GM18520 (cell line): Measurements from ENCODE around the gene MS4A8.
"Not testable (repeated sequence)": the region's sequence is repeated elsewhere in the genome, so short reads cannot be mapped to it uniquely, and the experiment has no call there.

ENCODE experiments used
- ATAC-seq: cut with Tn5 transposase; IDR thresholded peaks from one replicate; pipeline ENCODE4 v1.9.1; 2021; ENCODE audit not compliant: unreplicated experiment

Gene MS4A8

GRCh38 chr11:60699284-60699691 lies at the start of gene MS4A8:
Gene MS4A8 (plus strand): TSS chr11:60699612. CDS start chr11:60700861, 1,249 bp downstream.
- no peak for ATAC-seq

- no peak for ATAC-seq
Observed at GRCh38 chr11:60657888-60658287, 41.5 kb upstream of the MS4A8 start.

GRCh38 chr11:60658409-60658808 lies 41.0 kb upstream of the MS4A8 start:
- no peak for ATAC-seq

GRCh38 chr11:60672255-60672654 lies 27.2 kb upstream of the MS4A8 start:
- no peak for ATAC-seq

- ATAC-seq = not testable (repeated sequence)
Observed at GRCh38 chr11:60678231-60678630, 21.2 kb upstream of the MS4A8 start.

GRCh38 chr11:60679879-60680278 lies 19.5 kb upstream of the MS4A8 start:
- no peak for ATAC-seq

- no peak for ATAC-seq
Observed at GRCh38 chr11:60680455-60681119, 18.8 kb upstream of the MS4A8 start.

GRCh38 chr11:60684541-60684848 lies 14.9 kb upstream of the MS4A8 start:
- not testable (repeated sequence) for ATAC-seq

- no peak for ATAC-seq
Observed at GRCh38 chr11:60691661-60692060, 7.8 kb upstream of the MS4A8 start.

GRCh38 chr11:60699936-60700335 lies 524 bp downstream of the MS4A8 start:
- no peak for ATAC-seq

GRCh38 chr11:60700689-60701468 lies 1.5 kb downstream of the MS4A8 start:
- ATAC-seq = no peak

GRCh38 chr11:60701469-60701818 lies 2.0 kb downstream of the MS4A8 start:
- no peak for ATAC-seq

GRCh38 chr11:60703374-60703773 lies 4.0 kb downstream of the MS4A8 start:
- no peak for ATAC-seq

GRCh38 chr11:60705895-60706294 lies 6.5 kb downstream of the MS4A8 start:
- ATAC-seq = no peak

- no peak for ATAC-seq
Observed at GRCh38 chr11:60706931-60707330, 7.5 kb downstream of the MS4A8 start.

- ATAC-seq = no peak
Observed at GRCh38 chr11:60710482-60710881, 11.1 kb downstream of the MS4A8 start.

- ATAC-seq = no peak
Observed at GRCh38 chr11:60711276-60711675, 11.9 kb downstream of the MS4A8 start.

- not testable (repeated sequence) for ATAC-seq
Observed at GRCh38 chr11:60713423-60713822, 14.0 kb downstream of the MS4A8 start.

- no peak for ATAC-seq
Observed at GRCh38 chr11:60717956-60718355, 18.5 kb downstream of the MS4A8 start.

- ATAC-seq = no peak
Observed at GRCh38 chr11:60718524-60719316, 19.3 kb downstream of the MS4A8 start.

GRCh38 chr11:60719391-60719790 lies 20.0 kb downstream of the MS4A8 start:
- no peak for ATAC-seq

GRCh38 chr11:60720460-60720859 lies 21.0 kb downstream of the MS4A8 start:
- ATAC-seq = no peak
